ENCODE measurements around the gene OR6C1.
"Not testable (repeated sequence)": the region's sequence is repeated elsewhere in the genome, so short reads cannot be mapped to it uniquely, and the experiment has no call there.

OR6C1 gene

DNA sequence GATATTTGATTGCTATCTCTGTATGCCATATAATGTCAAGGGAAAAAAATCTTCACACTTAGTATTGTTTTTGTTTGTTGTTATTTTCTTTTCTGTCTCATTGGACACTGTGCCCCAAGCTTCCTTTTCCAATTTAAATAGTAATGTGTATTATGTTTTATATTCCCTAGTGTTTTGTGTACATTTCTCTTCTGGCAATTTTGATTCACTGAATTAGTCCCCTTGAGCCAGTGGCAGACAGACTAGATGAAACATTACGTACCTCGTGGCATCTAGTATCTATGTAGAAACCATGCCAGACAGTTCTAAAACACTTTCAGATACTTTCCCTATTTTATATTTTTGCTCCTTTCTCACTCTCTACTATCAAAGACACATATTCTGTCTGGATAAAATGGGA is at the start of gene OR6C1:
TSS of gene OR6C1 (plus strand) at position 301 of the 400 bp plus-strand sequence. CDS start 6,257 bp downstream, outside the sequence.
- no peak for DNase-seq

DNA sequence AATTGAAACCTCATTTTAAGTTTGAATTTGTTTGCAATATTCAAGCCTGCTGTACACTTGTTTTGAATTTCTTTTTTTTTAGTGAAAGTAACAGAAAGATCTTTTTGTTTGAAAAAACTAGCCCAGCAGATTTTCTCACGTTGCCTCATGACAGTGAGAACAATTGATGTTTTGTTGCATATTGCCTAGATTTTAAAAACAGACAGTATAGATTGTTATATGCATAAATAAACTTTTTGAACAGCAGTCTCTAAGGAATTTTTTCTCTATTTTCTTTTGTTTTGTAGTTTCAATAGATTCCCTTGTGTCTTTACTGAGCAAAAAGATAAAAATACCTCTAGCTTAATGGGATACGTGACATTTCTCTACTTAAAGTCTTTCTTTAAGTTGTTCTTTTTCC is 33.2 kb upstream of the OR6C1 start:
- DNase-seq, result no peak

DNA sequence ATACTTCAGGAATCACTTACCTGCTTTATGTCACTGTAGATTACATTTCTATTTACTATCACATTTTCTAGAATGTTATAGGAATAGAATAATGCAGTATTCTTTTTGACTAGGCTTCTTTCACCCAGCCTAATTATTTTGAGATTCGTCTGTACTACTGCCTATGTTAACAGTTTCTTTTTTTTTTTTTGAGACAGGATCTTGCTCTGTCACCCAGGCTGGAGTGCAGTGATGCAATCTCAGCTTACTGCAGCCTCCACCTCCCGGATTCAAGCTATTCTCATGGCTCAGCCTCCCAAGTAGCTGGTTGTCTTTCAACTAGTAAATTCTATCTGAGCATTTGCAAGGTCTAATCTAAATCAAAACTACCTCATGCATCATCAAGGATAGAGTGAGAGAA is 24.1 kb upstream of the OR6C1 start:
- no peak for DNase-seq

DNA sequence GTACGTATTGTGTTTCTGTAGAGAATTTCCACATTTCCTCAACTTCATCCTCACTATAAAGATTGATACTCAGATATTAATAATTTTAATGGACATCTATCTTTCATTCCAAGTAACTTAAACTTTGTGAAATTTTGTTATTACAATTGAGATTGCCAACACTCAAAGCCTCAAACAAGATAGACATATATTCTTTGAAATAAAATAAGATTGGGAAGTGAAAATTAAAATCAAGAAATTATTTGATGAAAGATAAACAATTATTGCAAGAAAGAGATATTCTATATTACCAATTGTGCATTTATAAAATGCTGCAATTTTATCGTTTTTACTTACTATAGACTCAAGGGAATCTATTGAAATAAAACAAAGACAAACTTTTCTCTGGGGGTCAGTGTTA is 17.7 kb upstream of the OR6C1 start, which contains the start of gene OR6C6:
TSS of gene OR6C6 (minus strand) at position 101 of the 400 bp plus-strand sequence. CDS start 1,337 bp downstream, outside the sequence.
- no peak for DNase-seq

DNA sequence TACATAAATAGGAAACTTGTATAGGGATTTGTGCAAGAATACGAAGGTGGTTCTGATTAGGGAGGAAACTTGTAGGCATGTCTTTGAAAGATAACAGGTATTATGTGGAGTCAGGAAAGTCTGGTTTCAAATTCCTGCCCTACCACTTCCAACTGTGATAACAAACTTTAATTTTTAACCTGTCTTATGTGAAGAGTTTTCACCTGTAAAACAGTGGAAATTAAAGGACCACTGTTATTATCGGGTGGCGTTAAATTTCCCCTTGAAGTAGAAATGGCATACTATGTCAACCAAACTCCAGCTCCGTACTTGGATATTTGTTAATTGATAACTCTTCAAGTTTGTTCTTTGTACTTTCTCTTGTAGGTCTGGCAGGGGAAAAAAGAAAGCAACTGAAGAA is 6.1 kb downstream of the OR6C1 start:
- DNase-seq, result no peak

DNA sequence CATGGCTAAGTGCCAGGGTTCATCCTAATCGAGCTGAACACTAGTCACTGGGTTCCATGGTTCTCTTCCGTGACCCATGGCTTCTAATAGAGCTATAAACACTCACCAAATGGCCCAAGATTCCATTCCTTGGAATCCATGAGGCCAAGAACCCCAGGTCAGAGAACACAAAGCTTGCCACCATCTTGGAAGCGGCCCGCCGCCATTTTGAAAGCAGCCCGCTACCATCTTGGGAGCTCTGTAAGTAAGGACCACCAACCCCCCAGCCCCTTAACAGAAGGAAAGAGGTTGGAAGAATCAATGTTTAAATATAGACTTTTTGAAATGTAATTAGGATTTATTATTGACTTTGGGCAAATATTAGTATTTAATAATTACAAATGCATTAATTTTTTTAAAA is 11.7 kb downstream of the OR6C1 start:
- not testable (repeated sequence) for DNase-seq

DNA sequence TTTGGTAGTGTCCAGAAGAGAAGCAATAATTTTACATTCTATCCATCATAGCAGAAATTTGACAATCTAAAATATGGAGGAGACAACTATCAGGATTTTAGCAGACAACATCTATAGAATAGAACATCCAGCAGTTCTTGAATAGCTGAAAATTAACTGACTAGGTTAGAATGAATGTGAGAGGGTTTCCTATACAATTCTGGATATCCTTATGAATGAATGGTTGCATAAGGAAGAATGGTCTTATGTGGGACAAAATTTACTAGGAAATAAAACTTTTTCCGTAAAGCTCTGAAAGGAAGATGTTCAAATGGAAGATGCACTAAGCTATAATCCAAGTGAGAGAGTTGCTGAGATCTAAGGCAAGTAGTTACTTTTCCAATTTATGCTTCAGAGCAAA is 16.3 kb downstream of the OR6C1 start, which contains the start of gene OR6C3:
TSS of gene OR6C3 (plus strand) at position 301 of the 400 bp plus-strand sequence. CDS start 955 bp downstream, outside the sequence.
- no peak for DNase-seq

DNA sequence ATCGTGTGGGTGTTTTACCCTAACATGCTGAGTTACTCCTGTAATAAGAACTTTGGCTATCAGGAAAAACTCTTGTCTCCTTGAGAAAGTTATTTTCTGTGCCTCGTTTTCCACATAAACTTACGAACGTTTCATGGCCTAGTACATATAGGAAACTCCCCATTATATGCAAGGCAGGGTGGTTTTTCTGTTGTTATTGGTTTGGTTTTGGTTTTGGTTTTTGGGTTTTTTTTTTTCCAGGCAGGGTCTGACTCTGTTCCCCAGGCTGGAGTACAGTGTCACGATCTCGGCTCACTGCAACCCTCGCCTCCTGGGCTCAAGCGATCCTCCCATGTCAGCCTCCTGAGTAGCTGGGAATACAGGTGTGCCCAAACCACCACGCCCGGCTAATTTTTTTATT is 21.9 kb downstream of the OR6C1 start:
- DNase-seq, result no peak

DNA sequence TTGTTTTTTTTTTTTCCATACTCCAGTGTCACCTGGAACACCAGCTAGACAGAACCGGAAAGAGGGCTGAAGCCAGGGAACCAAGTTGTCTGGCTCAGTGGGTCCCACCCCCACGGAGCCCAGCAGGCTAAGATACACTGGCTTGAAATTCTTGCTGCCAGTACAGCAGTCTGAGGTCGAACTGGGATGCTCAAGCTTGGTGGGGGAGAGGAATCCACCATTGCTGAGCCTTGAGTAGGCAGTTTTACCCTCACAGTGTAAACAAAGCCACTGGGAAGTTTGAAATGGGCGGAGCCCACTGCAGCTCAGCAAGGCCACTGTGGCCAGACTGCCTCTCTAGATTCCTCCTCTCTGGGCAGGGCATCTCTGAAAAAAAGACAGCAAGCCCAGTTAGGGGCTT is 41.2 kb downstream of the OR6C1 start:
- not testable (repeated sequence) for DNase-seq

DNA sequence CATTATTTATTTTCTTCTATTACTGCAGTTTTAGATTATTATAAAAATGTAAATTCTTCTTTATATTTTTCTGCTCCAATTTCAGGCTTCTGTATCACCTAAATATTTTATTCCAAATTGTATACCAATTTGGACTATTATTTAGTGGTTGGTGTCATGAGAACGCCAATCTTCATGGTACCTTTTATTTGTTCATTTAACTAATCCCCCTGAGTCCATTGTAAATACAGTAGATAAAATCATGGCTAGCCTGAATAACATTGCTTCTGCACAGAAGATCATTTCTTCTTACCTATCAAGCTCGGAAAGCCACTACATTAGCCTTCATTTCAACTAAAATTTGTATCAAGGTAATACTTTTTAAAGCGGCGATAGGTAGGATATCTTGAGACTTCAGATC is 48.5 kb downstream of the OR6C1 start, which contains the start of gene OR6C75:
TSS of gene OR6C75 (plus strand) at position 301 of the 400 bp plus-strand sequence. CDS start 2,136 bp downstream, outside the sequence.
- no peak for DNase-seq

DNA sequence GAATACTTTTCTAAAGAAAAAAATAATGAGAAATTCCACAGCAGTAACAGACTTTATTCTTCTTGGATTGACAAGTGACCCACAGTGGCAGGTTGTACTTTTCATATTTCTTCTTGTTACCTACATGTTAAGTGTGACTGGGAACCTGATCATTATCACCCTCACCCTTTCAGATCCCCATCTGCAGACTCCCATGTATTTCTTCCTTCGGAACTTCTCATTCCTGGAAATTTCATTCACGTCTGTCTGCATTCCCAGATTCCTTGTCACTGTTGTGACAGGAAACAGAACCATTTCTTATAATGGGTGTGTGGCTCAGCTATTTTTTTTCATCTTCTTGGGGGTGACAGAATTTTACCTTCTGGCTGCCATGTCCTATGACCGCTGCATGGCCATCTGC is 50.9 kb downstream of the OR6C1 start:
- DNase-seq, result no peak

Measured in CD4-positive, alpha-beta T cell treated with Interleukin-6 for 4 hours (primary cell).